Thyroid gland (tissue), 4 donors: ENCODE results near the gene KLK14. TPM values are rescaled to one million over a fixed set of nuclear protein-coding genes. Genes with fewer than 3 reads are reported as not detected.

Experiments
- DNase-seq, 2 donors: peaks; one replicate each; pipeline ENCODE4 v3.0.0-alpha.2; 2019
- H3K27ac ChIP-seq, 3 donors: fragments of 200-600 bp; sonication (generic); 1 replicate in 2 of 3; 2 replicates in 1 of 3; pipeline ENCODE4 v1.5.1; 2016 to 2019; ENCODE audit warnings: mild to moderate bottlenecking in 1 of 3, moderate library complexity in 1 of 3
- H3K27me3 ChIP-seq: fragments of 200-600 bp; sonication (generic); one replicate; pipeline ENCODE4 v1.5.1; 2019
- H3K36me3 ChIP-seq, 2 donors: fragments of 200-600 bp; sonication (generic); one replicate each; pipeline ENCODE4 v1.5.1; 2016 to 2019
- H3K4me1 ChIP-seq, 2 donors: fragments of 200-600 bp; sonication (generic); one replicate each; pipeline ENCODE4 v1.5.1; 2017 to 2019
- H3K4me3 ChIP-seq, 3 donors: fragments of 200-600 bp; sonication (generic); replicated peaks in 1 of 3; 1 replicate in 2 of 3; 2 replicates in 1 of 3; pipeline ENCODE4 v1.5.1; 2016; ENCODE audit warnings: mild to moderate bottlenecking in 1 of 3
- H3K9me3 ChIP-seq: fragments of 200-600 bp; sonication (generic); one replicate; pipeline ENCODE4 v1.5.1; 2017
- POLR2A ChIP-seq, 2 donors: fragments of 450-650 bp; IDR thresholded peaks; one replicate each; pipeline ENCODE4 v1.6.1; 2017; ENCODE audit warnings: antibody characterized with exemption in 2 of 2, mild to moderate bottlenecking in 2 of 2, moderate library complexity in 1 of 2
- WGBS, 2 donors: methylation state at CpG; one replicate each; pipeline ENCODE4 v1.1.5; 2017; 5-methylcytosine and 5-hydroxymethylcytosine counted together
- intact Hi-C: fragments of 100-400 bp; cut with DNase I; formaldehyde crosslinking; loops from one replicate; pipeline ENCODE4 v1.15.1; 2023
- total RNA-seq, 4 donors: library from RNA; depleted of rRNA; stranded (reverse); fragments of >200 nt; gene quantifications; one replicate each; pipeline ENCODE4 v1.2.3, GENCODE V29; 2016
- TF ChIP-seq, protein P1 (sequence below), 6 experiments: fragments of 200-600 bp in 3 of 6; fragments of 450-650 bp in 3 of 6; sonication (generic) in 3 of 6; IDR thresholded peaks; one replicate each; pipeline ENCODE4 v1.5.1; 2016 to 2019; ENCODE audit warnings: antibody characterized with exemption in 6 of 6, mild to moderate bottlenecking in 2 of 6, inconsistent platforms in 1 of 6, moderate library complexity in 1 of 6

KLK14 gene
- total RNA-seq, 4 donors from 2014 or later, result not detected

DNA sequence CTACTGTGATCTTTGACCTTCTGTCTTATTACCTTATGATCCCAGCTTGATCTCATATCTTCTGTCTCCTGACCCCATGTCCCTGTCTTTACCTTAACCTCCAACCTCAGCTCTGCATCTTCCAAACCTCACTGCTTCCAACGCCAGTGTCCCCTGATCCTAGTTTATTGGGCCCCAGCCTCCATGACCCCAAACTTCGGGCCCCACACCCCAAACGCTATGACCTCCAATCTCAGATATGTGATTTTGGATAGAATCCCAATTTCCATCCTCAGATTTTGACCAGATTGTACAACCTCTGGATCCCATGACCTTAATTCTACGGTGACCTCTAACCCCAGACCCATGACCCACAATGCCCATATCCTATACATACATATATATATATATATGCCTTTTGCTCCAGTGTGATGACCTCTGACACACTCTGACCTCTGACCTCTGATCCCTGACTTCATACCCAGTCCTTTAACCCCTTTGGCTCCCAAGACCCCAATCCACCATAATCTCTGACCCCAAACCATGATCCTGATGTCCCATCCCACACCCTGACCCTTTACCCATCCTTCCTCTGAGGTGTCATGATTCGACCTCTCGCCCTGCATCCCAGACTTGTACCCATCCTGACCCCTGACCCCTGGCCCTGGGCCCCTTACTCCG is 51.3 kb downstream of the KLK14 start:
- H3K4me3 ChIP-seq, result no peak overlapping the region
- no peaks in the 10 kb centered on the region for H3K4me1 ChIP-seq
- no peak for DNase-seq
- intact Hi-C loops, result no loop called here
- no peak overlapping the region for H3K27ac ChIP-seq
- H3K9me3 ChIP-seq, result no peaks in the 10 kb centered on the region
- 86 to 94% methylated on average over 7 of the region's 7 CpGs for WGBS, 2 donors
- no peaks in the 10 kb centered on the region for H3K36me3 ChIP-seq
- TF ChIP-seq, protein P1, sequence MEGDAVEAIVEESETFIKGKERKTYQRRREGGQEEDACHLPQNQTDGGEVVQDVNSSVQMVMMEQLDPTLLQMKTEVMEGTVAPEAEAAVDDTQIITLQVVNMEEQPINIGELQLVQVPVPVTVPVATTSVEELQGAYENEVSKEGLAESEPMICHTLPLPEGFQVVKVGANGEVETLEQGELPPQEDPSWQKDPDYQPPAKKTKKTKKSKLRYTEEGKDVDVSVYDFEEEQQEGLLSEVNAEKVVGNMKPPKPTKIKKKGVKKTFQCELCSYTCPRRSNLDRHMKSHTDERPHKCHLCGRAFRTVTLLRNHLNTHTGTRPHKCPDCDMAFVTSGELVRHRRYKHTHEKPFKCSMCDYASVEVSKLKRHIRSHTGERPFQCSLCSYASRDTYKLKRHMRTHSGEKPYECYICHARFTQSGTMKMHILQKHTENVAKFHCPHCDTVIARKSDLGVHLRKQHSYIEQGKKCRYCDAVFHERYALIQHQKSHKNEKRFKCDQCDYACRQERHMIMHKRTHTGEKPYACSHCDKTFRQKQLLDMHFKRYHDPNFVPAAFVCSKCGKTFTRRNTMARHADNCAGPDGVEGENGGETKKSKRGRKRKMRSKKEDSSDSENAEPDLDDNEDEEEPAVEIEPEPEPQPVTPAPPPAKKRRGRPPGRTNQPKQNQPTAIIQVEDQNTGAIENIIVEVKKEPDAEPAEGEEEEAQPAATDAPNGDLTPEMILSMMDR (IDR thresholded peaks at IDR 0.05), result no peak
- no peak for TF ChIP-seq POLR2A (IDR thresholded peaks at IDR 0.05)
- H3K27me3 ChIP-seq, result no peaks in the 10 kb centered on the region

DNA sequence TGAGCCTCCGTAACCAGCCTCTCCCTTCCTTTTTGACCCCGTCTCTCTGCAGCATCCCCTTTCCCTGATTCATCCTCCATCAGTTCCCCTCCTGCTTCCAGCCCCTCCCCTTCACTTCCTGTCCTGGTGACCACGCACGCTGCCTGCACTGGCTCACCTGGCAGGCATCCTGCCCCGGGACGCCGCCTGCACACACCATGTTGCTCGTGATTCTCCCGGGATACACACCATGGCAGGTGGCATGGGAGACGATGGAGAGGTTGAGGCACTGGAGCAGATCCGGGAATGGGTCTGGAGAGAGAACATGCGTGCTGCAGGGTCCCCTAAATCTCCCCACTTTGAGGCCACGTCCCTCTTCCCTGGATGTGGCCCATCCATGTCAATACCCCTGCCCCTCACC is 52.1 kb downstream of the KLK14 start:
- Histone ChIP-seq H3K4me1 (no peaks in the 10 kb centered on the region), H3K4me3 (no peak overlapping the region), H3K27me3 (no peaks in the 10 kb centered on the region), H3K36me3 (no peaks in the 10 kb centered on the region), H3K9me3 (no peaks in the 10 kb centered on the region), H3K27ac (no peak overlapping the region)
- no peak for DNase-seq
- no peak for TF ChIP-seq POLR2A (IDR thresholded peaks at IDR 0.05)
- TF ChIP-seq, protein P1 (IDR thresholded peaks at IDR 0.05), result no peak
- intact Hi-C loops, result no loop called here
- 82 to 89% methylated on average over 13 of the region's 13 CpGs for WGBS, 2 donors

DNA sequence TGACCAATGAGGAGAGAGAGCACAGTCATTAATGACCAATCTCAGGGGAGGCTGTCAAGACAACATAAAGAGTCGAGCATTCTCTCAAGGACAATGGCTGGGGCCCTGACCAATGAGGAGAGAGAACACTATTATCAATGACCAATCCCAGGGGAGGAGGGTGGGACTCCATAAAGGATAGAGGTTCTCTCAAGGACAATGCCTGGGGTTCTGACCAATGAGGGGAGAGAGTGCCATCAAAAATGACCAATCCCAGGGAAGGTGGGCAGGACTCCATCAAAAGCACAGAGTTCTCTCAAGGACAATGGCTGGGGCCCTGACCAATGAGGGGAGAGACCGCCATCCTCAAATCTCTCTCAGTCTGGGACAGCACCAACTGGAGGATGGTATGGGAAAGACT is 53.0 kb downstream of the KLK14 start:
- H3K27me3 ChIP-seq, result no peaks in the 10 kb centered on the region
- no peak overlapping the region for H3K4me3 ChIP-seq
- no peaks in the 10 kb centered on the region for H3K36me3 ChIP-seq
- H3K27ac ChIP-seq, result no peak overlapping the region
- TF ChIP-seq POLR2A (IDR thresholded peaks at IDR 0.05), result no peak
- 70 to 85% methylated on average over 2 of the region's 2 CpGs for WGBS, 2 donors
- no peak for DNase-seq
- intact Hi-C loops, result no loop called here
- no peaks in the 10 kb centered on the region for H3K9me3 ChIP-seq
- no peaks in the 10 kb centered on the region for H3K4me1 ChIP-seq

Other genes with a start within 250 kb of the KLK14 start
- 1 to 10 TPM in 2 of 4 donors, under 1 TPM in 1, not detected in 1; 0.81 to 2.8 (median 1.8) TPM for gene KLK15, start 249.3 kb downstream of the KLK14 start, total RNA-seq
- 1 to 10 TPM in 1 of 4 donors, under 1 TPM in 1, not detected in 2; 0.54 to 1.3 TPM for gene KLK3, start 228.0 kb downstream of the KLK14 start, total RNA-seq
- gene KLK2, start 209.4 kb downstream of the KLK14 start, total RNA-seq, result 10 to 100 TPM in 1 of 4 donors, 1 to 10 TPM in 3; 2.8 to 11.0 (median 5.0) TPM
- gene KLK4, start 171.5 kb downstream of the KLK14 start, total RNA-seq, result 1 to 10 TPM in 3 of 4 donors, not detected in 1; 1.1 to 3.1 (median 1.9) TPM
- gene KLK5, start 129.8 kb downstream of the KLK14 start, total RNA-seq, result under 1 TPM in 1 of 4 donors, not detected in 3; 0.44 TPM
- gene KLK6, start 113.3 kb downstream of the KLK14 start, total RNA-seq, result not detected
- gene KLK7, start 99.0 kb downstream of the KLK14 start, total RNA-seq, result under 1 TPM in 2 of 4 donors, not detected in 2; 0.34 to 0.89 TPM
- gene KLK8, start 81.3 kb downstream of the KLK14 start, total RNA-seq, result under 1 TPM in 1 of 4 donors, not detected in 3; 0.78 TPM
- gene KLK10, start 63.2 kb downstream of the KLK14 start, total RNA-seq, result under 1 TPM in 1 of 4 donors, not detected in 3; 0.63 TPM
- under 1 TPM in 2 of 4 donors, not detected in 2; 0.40 to 0.93 TPM for gene KLK11, start 56.3 kb downstream of the KLK14 start, total RNA-seq
- not detected for gene KLK12, start 47.9 kb downstream of the KLK14 start, total RNA-seq
- gene KLK13, start 17.8 kb downstream of the KLK14 start, total RNA-seq, result under 1 TPM in 2 of 4 donors, not detected in 2; 0.22 to 0.73 TPM
- 10 to 100 TPM in 2 of 4 donors, 1 to 10 TPM in 2; 7.5 to 13.6 (median 9.3) TPM for gene CTU1, start 25.5 kb upstream of the KLK14 start, total RNA-seq
- 1 to 10 TPM; 1.2 to 3.1 (median 1.9) TPM for gene SIGLEC9, start 42.0 kb upstream of the KLK14 start, total RNA-seq
- 1 to 10 TPM in 1 of 4 donors, under 1 TPM in 1, not detected in 2; 0.54 to 1.0 TPM for gene SIGLEC7, start 59.4 kb upstream of the KLK14 start, total RNA-seq
- gene CD33, start 142.2 kb upstream of the KLK14 start, total RNA-seq, result 1 to 10 TPM in 3 of 4 donors, under 1 TPM in 1; 0.54 to 4.0 (median 1.8) TPM
- not detected for gene SIGLECL1, start 168.2 kb upstream of the KLK14 start, total RNA-seq
- gene IGLON5, start 228.8 kb upstream of the KLK14 start, total RNA-seq, result under 1 TPM in 1 of 4 donors, not detected in 3; 0.54 TPM